SIG-M5 (cell line): ENCODE results near the gene FOXG1.

ENCODE experiments used
- DNase-seq: peaks from one replicate; lab custom pipeline; 2025; lab: John Stamatoyannopoulos, UW

Gene FOXG1

DNA sequence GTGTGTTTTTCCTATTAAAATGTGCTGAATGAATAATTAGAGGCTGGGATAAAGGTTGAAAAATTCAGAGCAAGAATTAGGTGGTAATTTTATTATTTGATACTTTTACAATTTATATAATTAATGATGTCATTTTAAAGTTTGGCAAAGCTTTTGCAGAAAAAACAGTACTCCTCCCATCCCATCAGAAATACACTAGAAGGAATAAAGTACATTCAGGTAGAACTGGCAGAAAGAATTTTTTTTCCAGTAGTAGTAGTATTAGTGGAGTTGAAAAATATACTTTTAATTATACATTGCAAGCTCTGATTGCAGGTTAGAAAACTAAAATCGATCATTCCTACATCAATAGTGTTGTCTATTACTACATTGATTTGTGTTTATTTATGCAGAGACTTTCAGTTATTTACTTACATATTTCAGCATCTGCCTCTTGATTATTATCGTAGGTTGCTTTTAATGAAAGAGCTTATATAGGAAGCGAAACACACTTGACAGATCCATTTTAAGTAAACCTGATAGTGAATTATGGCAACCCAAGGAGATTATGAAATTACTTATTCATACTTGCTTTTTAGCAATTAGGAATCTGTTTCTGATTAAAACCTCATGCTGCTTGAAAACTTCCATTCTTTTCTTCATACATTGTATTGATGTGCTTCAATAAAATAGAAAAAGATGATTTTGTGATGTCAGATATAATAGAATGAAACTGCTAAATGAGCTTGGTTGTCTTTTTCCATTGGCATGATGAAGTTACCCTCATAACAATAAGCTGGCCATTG, 10.1 kb downstream of the FOXG1 start:
- DNase-seq = no peak

DNA sequence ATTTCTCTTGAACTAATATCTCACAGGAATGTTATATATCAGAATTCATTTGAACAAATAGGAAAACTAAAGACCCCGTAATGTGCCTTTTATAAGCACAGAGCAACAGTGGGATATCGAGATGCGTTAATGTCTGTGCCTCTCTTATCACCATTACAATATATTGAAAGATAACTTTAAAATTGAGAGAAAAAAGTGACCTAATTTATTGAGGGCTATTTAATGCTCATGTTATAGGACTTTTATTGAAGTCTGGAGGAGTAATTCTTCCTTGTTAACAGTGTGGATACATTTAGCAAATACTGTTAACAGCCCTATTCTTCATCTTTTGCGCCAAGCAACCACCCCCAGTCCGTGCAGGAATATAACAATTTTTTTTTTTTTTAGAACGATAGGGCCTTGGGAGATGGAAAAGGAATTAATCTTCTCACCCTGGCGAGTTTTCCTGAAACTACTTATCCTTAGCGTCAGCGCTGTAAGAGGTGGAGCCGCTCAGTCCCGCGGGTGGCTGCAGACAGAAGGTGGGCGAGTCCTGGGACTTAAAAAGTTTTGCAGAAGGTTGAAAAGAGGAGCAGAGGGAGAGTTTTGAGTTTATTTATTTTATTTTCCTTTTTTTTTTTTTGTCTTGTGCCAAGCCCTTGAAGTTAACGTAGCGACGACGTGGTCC, 11.0 kb downstream of the FOXG1 start:
- no peak for DNase-seq

DNA sequence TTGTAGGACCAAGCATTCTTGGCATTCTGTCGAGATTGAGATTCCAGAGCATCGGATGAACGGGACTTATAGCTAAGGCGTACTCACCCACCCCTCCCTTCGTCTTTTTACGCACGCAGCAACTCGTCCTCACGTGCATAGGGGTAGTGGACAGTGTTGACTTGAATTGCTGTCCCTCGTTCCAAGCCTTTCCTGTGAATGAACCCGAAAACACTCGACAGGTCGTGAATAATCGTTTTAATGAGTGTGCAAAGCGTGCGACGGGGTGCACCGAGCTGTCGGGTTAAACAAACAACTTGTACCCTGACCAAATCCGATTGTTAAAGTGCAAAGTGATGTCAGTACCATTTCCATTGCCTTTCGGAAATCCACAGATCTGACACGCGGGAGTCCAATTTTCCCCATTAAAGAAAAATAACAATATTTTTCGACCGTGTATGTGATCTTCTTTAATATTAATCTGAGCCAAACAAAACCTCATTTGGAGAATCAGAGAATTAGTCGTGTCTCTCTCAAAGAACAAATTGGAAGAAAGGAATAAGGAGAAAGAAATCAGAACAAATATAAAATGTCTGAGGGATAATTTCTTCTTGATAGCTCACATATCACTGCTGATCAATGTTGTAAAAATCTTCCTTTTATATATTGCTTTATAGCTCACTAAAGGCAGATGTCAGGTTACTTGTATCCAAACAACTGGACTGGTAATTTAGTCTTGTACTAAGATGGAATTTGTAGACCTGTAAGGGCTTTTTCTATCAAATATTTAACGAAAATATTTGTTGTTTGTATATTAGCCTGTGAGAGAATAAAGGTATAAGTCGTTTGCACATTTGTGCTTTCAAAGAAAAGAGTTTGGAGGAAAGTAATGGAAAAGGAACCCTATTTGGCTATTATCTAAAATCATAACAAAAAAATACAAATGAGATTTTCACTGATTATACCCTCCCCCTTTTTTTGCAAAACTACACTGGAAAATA, 11.8 kb downstream of the FOXG1 start:
- no peak for DNase-seq

DNA sequence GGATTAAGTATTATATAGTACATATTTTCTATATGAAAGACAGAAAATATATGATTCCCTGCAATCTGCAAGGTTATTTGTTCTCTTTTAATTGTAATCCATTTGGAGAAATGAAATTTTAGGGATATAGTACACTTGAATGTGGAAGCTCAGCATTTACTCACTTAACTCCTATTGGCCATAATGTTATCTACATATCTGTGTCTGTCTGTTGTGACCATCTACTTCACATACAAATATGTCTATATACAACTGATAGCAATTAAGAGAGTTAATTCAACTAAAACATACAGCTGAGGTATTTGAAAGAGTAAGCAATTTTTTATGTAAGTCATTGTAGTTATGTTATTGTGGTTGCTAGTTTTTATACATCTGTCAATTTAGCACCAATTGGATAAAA, 12.9 kb downstream of the FOXG1 start:
- DNase-seq = no peak

DNA sequence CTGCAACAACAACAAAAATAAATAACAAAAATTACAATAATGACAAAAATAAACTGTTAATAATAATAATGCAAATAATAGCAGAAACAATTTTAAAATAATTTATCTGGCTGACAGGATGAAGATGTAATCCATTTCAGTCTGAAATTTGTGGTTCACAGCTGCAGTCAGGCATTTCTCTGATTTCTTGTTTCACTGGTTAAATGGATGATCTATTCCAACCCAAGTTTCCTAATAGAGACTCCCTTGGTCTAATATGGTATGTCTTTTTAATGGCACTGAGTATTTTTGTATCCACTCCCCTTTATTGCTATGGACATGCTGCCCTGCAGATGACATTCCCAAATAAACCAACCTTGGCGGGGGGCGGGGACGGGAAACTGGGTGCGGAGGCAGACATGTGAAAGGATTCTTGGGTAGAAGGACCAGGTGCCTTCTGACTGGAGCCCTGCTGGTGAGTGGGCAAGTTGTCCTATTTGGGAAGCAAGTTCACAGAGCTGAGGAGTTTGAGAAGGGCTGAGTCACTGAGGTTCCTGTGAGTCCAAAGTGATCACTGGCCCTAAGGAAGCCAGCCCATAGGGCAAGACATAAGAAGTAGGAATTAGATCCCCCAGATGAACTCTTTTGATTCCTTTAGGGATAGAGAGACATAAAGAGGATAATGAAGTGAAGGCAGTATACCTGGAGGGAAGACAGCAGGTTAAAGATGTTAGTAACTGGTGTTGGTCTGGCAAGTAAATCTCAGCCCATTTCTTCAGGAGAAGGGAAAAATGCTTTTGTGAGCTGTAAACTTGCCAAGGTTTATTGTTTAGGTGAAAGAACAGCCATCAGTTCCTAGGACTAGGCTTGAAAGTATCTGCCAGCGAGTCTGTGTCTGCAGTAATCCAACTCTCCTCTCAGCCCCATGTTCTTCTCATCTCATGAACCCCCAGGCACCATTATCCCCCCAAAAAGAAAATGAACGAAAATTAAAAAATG, 14.5 kb downstream of the FOXG1 start:
- DNase-seq = no peak

DNA sequence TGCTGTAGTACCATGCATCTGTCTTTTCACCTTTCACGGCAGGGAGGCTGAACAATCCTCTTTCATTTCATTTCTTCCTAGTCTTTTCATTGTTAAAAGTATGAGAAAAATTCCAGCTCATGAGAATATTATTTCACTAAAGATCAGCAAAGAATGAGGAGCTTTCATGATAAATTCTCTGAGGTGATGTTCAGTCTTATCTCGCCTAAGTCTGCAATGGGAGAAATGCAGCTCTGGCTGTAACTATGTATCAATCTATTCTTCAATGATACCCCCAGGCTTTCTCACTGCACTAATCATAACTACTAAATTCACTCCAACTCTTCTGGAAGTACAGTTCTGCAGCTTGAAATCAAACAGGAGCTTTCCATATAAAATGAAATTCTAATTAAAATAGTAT, 15.7 kb downstream of the FOXG1 start:
- DNase-seq = no peak

DNA sequence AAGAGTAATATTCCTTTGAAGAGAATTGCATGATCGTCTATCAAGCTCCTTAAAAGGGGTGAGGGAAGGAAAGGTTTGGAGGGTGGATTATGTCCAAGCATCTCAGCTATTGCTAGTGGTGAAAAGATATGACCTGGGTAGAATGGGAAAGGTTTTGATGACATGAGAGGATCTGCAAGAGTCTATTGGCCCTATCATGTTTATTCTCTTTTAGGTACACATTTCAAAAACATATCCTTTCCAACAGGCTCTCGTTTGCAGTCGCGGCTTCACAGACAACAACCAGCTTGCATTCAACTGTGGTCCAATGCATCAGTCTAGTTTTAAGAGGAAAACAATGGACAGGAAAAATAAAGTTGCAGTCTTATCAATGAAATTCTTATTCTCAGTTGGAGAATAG, 17.1 kb downstream of the FOXG1 start:
- no peak for DNase-seq

DNA sequence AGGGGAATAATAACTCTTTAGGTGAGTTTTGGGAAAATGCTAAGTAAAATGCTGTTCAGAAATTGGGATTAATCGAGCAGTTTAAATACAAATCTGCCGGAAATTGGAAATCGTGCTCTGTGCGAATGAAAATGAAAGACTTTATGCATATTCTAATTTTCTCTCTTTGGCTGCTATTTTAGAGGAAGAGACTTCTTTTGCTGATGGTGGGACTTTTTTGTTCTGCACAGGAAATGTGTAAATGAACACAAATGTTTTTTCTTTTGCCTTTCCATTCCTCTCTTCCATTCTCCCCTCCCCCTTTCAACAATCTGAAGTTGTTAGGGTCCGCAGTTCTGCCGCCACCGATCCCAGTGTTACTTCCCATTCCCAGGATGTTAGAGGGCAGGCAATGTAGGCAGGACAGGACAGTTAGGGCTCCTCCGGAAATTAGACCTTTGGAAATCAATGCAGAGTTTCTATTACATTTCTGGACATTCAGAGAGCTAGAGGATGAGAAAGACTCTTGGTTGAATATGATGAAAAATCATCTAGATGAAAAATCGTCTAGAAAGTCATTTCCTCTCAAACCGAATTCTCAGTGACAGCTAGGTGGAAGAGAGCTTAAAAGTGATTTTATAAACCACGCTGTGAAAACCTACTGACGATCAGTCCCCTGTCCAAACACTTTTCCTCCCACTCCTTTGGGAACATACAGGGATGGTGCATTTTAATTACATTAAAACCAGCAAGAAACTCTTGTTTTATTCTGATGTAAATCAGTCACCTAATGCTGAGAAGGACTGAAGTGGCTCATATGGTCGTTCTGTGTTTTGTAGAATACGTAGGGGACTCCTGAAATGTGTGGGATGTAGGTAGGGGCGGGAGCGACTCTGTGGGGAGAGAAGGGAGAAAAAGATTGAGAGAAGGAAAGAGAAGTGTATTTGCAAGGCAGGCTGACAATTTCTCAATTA, 17.8 kb downstream of the FOXG1 start:
- no peak for DNase-seq

DNA sequence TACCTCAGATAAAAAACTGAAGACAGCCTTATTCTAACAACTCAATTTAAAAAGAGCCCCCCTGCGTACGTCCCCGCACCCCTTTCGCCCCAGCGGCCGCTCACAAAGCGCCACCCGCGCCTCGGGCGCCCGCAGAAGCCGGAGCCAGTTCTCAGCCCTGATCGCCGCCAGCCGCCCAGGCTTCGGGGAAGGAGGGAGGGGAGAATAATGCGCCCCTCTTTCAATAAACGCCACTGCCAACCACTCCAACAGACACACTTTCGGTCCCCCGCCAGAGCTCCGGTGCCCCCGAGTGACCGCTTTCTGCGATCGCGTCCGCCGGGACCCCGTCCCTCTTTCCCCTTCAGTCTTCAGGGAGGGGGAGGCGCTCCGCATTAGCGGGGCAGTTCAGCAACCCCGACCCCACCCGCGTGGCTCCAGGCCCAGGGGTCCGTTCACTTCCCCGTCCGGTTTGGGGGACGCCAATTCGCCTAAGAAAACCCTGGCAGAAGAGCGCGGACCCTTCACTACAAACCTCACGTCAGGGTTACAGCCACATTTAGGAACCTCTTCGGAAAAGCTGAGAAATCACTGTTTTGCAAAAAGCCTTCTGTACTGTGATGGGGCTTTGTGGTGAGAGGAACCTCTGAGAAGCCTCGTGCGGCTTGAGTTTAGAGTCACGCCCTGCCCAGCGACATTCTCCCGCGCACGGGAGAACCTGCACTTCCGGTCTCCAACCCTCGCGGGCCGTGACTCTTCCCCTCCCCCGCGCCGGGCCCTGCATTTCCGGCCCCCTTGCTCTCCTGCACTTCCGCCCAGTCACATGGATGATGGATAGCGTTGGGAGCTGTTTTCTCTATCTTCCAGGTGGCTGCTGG, 18.7 kb downstream of the FOXG1 start:
- DNase-seq = no peak

DNA sequence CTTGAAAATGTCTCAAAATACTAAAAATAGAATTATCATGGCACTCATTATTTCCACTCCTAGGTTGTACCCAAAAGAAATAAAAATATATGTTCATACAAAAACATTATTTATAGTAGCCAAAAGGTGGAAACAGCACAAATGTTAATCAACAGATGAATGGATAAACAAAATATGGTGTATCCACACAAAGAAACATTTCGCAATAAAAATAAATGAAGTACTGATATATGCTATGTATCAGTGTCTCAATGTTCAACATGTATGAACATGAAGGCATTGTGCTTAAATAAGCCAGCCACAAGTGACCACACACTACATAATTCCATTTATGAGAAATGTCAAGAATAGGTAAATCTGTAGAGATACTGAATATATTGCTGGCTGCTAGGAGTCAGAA, 40.9 kb downstream of the FOXG1 start:
- no peak for DNase-seq

DNA sequence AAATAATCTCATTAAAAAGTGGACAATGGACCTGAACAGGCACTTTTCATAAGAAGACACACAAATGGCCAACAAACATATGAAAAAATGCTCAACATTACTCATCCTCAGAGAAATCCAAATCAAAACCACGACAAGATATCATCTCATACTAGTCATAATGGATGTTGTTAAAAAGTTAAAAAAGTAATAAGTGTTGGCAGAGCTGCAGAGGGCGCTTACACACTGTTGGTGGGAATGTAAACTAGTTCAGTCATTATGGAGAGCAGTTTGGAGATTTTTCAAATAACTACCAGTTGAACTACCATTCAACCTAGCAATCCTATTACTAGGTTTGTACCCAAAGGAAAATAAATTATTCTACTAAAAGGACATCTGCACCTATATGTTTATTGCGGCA, 47.2 kb downstream of the FOXG1 start:
- no peak for DNase-seq
